ENCODE data around the gene AQR. TPM values are rescaled to one million over a fixed set of nuclear protein-coding genes. Genes with fewer than 3 reads are reported as not detected.

Gene AQR
- total and polyA plus RNA-seq, 2 of the 4 experiments (the other 2 are of a cell fraction) = 17.9 to 29.6 TPM

DNA sequence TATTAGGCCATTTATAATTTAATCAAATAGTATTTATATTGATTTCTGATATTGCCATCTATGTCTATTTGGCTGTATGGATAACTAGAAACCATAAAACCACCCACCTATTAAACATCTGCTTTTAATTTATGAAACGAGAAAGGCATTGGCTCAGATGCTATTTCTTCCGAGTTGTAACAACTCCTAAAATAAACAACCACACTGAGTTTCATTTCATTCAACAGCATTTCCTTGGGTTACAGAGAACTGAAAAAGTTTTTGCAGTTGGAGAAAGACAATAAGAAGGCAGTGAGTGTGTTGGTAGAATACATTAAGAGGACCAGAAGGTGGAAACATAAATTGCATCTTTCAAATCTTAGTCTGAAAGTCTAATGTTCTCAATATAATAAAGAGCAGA is 79.1 kb downstream of the AQR start:
- Histone ChIP-seq H4K8ac (ENCODE audit: low read depth in 2 of 2, low read length in 2 of 2) (peak overlapping the region in 1 of 2 experiments; percentile 58; a peak in 1 of 4 replicates), H2AK5ac (ENCODE audit: low read depth, low read length) (no peak overlapping the region), H3K36me3 (ENCODE audit: control insufficient read depth, insufficient read depth, low read length) (peaks cover 7% of the 10 kb centered on the region), H2BK120ac (ENCODE audit: low read depth, low read length) (no peak overlapping the region), H3K14ac (replicated peaks; ENCODE audit: low read depth, low read length) (no peak overlapping the region), H3K23ac (ENCODE audit: low read depth, low read length) (no peak overlapping the region), H3K18ac (ENCODE audit: low read depth, low read length) (peak overlapping the region; percentile 70), H2BK5ac (ENCODE audit: low read depth, low read length, poor library complexity, severe bottlenecking) (peak overlapping the region; percentile 70), H4K91ac (ENCODE audit: insufficient read depth, low read depth, low read length) (no peak overlapping the region), H3K27ac (ENCODE audit: insufficient read depth, low read length) (peak overlapping the region; percentile 26; the same call in 1 of the 2 replicates), H2BK20ac (ENCODE audit: low read depth, low read length) (no peak overlapping the region), H2AK9ac (replicated peaks; ENCODE audit: low read depth, low read length, poor library complexity) (no peak overlapping the region), H3K9ac (ENCODE audit: low read depth, low read length) (no peak overlapping the region), H2AFZ (replicated peaks; ENCODE audit: low read length, poor library complexity) (no peak overlapping the region), H4K20me1 (ENCODE audit: insufficient read depth, low read length) (peaks cover 2% of the 10 kb centered on the region; the same call in 1 of the 2 replicates), H3K4me2 (ENCODE audit: low read depth, low read length) (peak overlapping the region; percentile 91), H3K4me3 (ENCODE audit: insufficient read depth, low read depth, low read length) (no peak overlapping the region), H3K27me3 (ENCODE audit: control insufficient read depth, insufficient read depth, low read length) (no peaks in the 10 kb centered on the region), H3K9me1 (ENCODE audit: insufficient read depth, low read length) (0 out of 2 replicates have a peak, but pooled peaks cover 2% of the 10 kb centered on the region), H3K79me1 (ENCODE audit: low read depth in 1 of 2, low read length in 2 of 2) (peaks cover 0 to 7% of the 10 kb centered on the region in 2 experiments), H3K4ac (ENCODE audit: low read depth, low read length) (no peak overlapping the region), H3K9me3 (ENCODE audit: control insufficient read depth, insufficient read depth, low read length) (peaks cover 8% of the 10 kb centered on the region), H2BK15ac (ENCODE audit: low read depth, low read length) (no peak overlapping the region), H3K56ac (ENCODE audit: extremely low read depth, insufficient read depth, low read length) (no peak overlapping the region), H3K4me1 (ENCODE audit: control insufficient read depth, insufficient read depth, low read length) (peaks cover 4% of the 10 kb centered on the region), H4K5ac (ENCODE audit: low read depth, low read length) (no peak overlapping the region)
- ChIA-PET POLR2A (ENCODE audit: unreplicated experiment) (no interaction called here), CTCF (no interaction called here)
- TF ChIP-seq POLR2A (IDR thresholded peaks at IDR 0.05; ENCODE audit: low read depth, low read length) (no peak), CHD1 (IDR thresholded peaks at IDR 0.05; ENCODE audit: low read depth, low read length) (no peak), RFX5 (IDR thresholded peaks at IDR 0.05; ENCODE audit: low read depth, low read length) (no peak), RCOR1 (IDR thresholded peaks at IDR 0.05; ENCODE audit: insufficient replicate concordance, low read length) (no peak), ELK1 (IDR thresholded peaks at IDR 0.05; ENCODE audit: borderline replicate concordance, low read depth, low read length) (no peak), FOS (IDR thresholded peaks at IDR 0.05; ENCODE audit: low read depth, low read length) (no peak), MAZ (IDR thresholded peaks at IDR 0.05; ENCODE audit: borderline replicate concordance, low read depth, low read length) (no peak), CEBPB (IDR thresholded peaks at IDR 0.05; ENCODE audit: low read depth, low read length) (no peak), MAFK (IDR thresholded peaks at IDR 0.05; ENCODE audit: low read depth, low read length) (no peak)
- TF ChIP-seq, protein P1, sequence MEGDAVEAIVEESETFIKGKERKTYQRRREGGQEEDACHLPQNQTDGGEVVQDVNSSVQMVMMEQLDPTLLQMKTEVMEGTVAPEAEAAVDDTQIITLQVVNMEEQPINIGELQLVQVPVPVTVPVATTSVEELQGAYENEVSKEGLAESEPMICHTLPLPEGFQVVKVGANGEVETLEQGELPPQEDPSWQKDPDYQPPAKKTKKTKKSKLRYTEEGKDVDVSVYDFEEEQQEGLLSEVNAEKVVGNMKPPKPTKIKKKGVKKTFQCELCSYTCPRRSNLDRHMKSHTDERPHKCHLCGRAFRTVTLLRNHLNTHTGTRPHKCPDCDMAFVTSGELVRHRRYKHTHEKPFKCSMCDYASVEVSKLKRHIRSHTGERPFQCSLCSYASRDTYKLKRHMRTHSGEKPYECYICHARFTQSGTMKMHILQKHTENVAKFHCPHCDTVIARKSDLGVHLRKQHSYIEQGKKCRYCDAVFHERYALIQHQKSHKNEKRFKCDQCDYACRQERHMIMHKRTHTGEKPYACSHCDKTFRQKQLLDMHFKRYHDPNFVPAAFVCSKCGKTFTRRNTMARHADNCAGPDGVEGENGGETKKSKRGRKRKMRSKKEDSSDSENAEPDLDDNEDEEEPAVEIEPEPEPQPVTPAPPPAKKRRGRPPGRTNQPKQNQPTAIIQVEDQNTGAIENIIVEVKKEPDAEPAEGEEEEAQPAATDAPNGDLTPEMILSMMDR (conservative IDR thresholded peaks at IDR 0.05; ENCODE audit: low read depth, low read length) = no peak
- TF ChIP-seq, protein P2, sequence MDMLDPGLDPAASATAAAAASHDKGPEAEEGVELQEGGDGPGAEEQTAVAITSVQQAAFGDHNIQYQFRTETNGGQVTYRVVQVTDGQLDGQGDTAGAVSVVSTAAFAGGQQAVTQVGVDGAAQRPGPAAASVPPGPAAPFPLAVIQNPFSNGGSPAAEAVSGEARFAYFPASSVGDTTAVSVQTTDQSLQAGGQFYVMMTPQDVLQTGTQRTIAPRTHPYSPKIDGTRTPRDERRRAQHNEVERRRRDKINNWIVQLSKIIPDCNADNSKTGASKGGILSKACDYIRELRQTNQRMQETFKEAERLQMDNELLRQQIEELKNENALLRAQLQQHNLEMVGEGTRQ (IDR thresholded peaks at IDR 0.05; ENCODE audit: low read depth, low read length) = no peak
- intact Hi-C loops (cut with micrococcal nuclease) (no loop called here), dilution Hi-C loops (cut with HindIII; ENCODE audit: low sequenced_read_pairs, unreplicated experiment) (no loop called here), in situ Hi-C loops (cut with MboI; ENCODE audit: low sequenced_read_pairs) (no loop called here)
- no TSS peak for BruUV-seq (replicated peaks)
- no peak; the same call in 1 of the 2 replicates for ATAC-seq (ENCODE audit: low read depth)
- DNase-seq = peak; percentile 52
- no CpG with 5 or more reads among the region's 2 CpGs for WGBS, 2 experiments (ENCODE audit: extremely low coverage in 2 of 2, insufficient read length in 1 of 2)

Measured in IMR-90 (cell line).